DMS79 (cell line): ENCODE measurements around the gene ASTN2.
"Not testable (repeated sequence)": the region's sequence is repeated elsewhere in the genome, so short reads cannot be mapped to it uniquely, and the experiment has no call there.

Experiments
- DNase-seq: peaks from one replicate; lab custom pipeline; 2025; lab: John Stamatoyannopoulos, UW

ASTN2 gene

GRCh38 chr9:116927726-116928125, 487.1 kb downstream of the ASTN2 start:
- DNase-seq, result no peak

- no peak for DNase-seq
Measured at GRCh38 chr9:116925121-116925520, 489.7 kb downstream of the ASTN2 start.

GRCh38 chr9:116924462-116925110, 490.3 kb downstream of the ASTN2 start:
- DNase-seq, result no peak

GRCh38 chr9:116917895-116918508, 496.9 kb downstream of the ASTN2 start:
- not testable (repeated sequence) for DNase-seq

- no peak for DNase-seq
Measured at GRCh38 chr9:116913536-116913935, 501.3 kb downstream of the ASTN2 start.

GRCh38 chr9:116910201-116910600, 504.7 kb downstream of the ASTN2 start:
- DNase-seq, result no peak

- no peak for DNase-seq
Measured at GRCh38 chr9:116907989-116908388, 506.9 kb downstream of the ASTN2 start.

- DNase-seq, result no peak
Measured at GRCh38 chr9:116905171-116905588, 509.7 kb downstream of the ASTN2 start.

GRCh38 chr9:116904165-116904564, 510.7 kb downstream of the ASTN2 start:
- DNase-seq, result no peak

- DNase-seq, result no peak
Measured at GRCh38 chr9:116901260-116901659, 513.6 kb downstream of the ASTN2 start.

- no peak for DNase-seq
Measured at GRCh38 chr9:116900543-116900942, 514.3 kb downstream of the ASTN2 start.

- no peak for DNase-seq
Measured at GRCh38 chr9:116900007-116900367, 514.9 kb downstream of the ASTN2 start.

- DNase-seq, result no peak
Measured at GRCh38 chr9:116899337-116900006, 515.4 kb downstream of the ASTN2 start.

GRCh38 chr9:116898131-116898530, 516.7 kb downstream of the ASTN2 start:
- DNase-seq, result not testable (repeated sequence)

- DNase-seq, result no peak
Measured at GRCh38 chr9:116897201-116897600, 517.7 kb downstream of the ASTN2 start.

GRCh38 chr9:116895961-116896360, 518.9 kb downstream of the ASTN2 start:
- no peak for DNase-seq

GRCh38 chr9:116891424-116891823, 523.4 kb downstream of the ASTN2 start:
- DNase-seq, result no peak

- not testable (repeated sequence) for DNase-seq
Measured at GRCh38 chr9:116888476-116888875, 526.4 kb downstream of the ASTN2 start.

GRCh38 chr9:116888066-116888465, 526.8 kb downstream of the ASTN2 start:
- DNase-seq, result no peak

GRCh38 chr9:116883676-116884075, 531.2 kb downstream of the ASTN2 start:
- no peak for DNase-seq

- no peak for DNase-seq
Measured at GRCh38 chr9:116877072-116877471, 537.8 kb downstream of the ASTN2 start.

GRCh38 chr9:116875576-116875975, 539.3 kb downstream of the ASTN2 start:
- no peak for DNase-seq
